HG02885 (cell line): ENCODE data around the gene IL21R.
A peak's percentile ranks its signal among the peaks of the same experiment; 100 is the strongest.

Experiments used
- ATAC-seq: cut with Tn5 transposase; IDR thresholded peaks from one replicate; pipeline ENCODE4 v1.9.1; 2021; ENCODE audit warnings: mild to moderate bottlenecking; ENCODE audit not compliant: unreplicated experiment, poor library complexity

Gene IL21R

DNA sequence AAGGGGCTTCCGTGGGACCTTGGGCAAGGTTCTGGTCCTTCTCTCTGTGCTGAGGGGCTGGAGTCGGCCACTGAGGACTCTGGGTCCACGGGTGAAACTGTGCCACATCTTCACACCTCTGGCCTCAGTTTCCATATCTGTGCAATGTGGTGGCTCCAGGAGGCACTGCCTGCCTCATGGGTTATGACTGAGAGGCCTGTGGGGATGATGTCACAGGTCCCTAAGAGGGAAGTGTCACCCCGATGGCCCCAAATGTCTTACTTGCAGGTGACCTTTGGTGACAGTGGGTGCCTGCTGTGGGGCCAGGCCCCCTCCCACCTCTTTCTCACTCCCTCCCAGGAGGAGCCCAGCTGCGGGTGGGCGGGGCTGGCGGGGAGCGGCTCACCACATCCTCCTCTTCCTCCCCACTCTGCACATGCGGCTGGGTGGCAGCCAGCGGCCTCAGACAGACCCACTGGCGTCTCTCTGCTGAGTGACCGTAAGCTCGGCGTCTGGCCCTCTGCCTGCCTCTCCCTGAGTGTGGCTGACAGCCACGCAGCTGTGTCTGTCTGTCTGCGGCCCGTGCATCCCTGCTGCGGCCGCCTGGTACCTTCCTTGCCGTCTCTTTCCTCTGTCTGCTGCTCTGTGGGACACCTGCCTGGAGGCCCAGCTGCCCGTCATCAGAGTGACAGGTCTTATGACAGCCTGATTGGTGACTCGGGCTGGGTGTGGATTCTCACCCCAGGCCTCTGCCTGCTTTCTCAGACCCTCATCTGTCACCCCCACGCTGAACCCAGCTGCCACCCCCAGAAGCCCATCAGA lies at the start of gene IL21R:
Gene IL21R, plus strand, starts transcription at position 407 of the 801 bp plus-strand sequence. CDS start 27,898 bp downstream, outside the sequence.
- ATAC-seq, result peak; percentile 66

- ATAC-seq, result no peak
Observed at GRCh38 chr16:27353853-27354252, 48.1 kb upstream of the IL21R start.

- no peak for ATAC-seq
Observed at GRCh38 chr16:27355610-27356009, 46.4 kb upstream of the IL21R start.

- ATAC-seq, result no peak
Observed at GRCh38 chr16:27356794-27357193, 45.2 kb upstream of the IL21R start.

- ATAC-seq, result no peak
Observed at GRCh38 chr16:27359051-27359450, 42.9 kb upstream of the IL21R start.

- ATAC-seq, result no peak
Observed at GRCh38 chr16:27359615-27360014, 42.4 kb upstream of the IL21R start.

DNA sequence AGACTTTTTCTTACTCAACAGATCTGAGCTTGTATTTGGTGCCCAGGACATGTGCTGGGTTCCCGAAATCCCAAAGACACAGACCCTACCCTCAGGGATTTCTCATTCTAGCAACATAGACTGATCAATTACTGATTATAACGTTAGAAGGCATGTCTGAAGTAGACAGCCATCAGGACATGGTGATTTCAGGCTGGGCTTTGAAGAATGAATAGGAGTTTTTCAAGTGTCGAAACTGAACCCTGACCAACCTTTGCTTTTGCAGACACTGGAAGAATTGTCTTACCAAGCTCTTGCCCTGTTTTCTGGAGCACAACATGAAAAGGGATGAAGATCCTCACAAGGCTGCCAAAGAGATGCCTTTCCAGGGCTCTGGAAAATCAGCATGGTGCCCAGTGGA lies 40.0 kb upstream of the IL21R start:
- ATAC-seq, result no peak

- ATAC-seq, result no peak
Observed at GRCh38 chr16:27362570-27363245, 39.3 kb upstream of the IL21R start.

DNA sequence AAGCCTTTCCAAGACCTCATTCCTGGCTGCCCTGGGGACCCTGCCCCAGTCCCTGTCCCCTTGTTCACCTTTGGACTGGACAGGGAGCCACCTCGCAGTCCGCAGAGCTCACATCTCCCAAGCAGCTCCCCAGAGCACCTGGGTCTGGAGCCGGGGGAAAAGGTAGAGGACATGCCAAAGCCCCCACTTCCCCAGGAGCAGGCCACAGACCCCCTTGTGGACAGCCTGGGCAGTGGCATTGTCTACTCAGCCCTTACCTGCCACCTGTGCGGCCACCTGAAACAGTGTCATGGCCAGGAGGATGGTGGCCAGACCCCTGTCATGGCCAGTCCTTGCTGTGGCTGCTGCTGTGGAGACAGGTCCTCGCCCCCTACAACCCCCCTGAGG lies 38.7 kb upstream of the IL21R start:
- no peak for ATAC-seq

- ATAC-seq, result no peak
Observed at GRCh38 chr16:27363797-27364196, 38.2 kb upstream of the IL21R start.

DNA sequence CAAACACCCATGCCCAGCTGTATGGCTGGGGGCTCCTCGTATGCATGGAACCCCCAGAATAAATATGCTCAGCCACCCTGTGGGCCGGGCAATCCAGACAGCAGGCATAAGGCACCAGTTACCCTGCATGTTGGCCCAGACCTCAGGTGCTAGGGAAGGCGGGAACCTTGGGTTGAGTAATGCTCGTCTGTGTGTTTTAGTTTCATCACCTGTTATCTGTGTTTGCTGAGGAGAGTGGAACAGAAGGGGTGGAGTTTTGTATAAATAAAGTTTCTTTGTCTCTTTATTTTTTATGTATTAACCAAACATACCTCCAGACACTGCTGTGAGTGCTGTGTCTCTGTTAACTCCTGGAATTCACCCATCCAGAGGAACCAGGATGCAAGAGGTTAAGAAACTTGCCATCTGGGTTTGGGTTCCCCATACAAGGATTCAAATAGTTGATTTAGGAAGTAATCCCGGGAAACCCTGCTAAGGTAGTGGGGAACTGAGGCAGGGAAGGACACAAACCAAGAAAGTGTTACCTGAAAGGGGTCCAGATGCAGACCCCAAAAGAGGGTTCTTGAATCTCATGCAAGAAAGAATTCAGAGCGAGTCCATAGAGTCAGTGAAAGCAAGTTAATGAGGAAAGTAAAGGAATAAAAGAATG lies 37.4 kb upstream of the IL21R start:
- ATAC-seq, result no peak

GRCh38 chr16:27365142-27366089 lies 36.6 kb upstream of the IL21R start:
- no peak for ATAC-seq

DNA sequence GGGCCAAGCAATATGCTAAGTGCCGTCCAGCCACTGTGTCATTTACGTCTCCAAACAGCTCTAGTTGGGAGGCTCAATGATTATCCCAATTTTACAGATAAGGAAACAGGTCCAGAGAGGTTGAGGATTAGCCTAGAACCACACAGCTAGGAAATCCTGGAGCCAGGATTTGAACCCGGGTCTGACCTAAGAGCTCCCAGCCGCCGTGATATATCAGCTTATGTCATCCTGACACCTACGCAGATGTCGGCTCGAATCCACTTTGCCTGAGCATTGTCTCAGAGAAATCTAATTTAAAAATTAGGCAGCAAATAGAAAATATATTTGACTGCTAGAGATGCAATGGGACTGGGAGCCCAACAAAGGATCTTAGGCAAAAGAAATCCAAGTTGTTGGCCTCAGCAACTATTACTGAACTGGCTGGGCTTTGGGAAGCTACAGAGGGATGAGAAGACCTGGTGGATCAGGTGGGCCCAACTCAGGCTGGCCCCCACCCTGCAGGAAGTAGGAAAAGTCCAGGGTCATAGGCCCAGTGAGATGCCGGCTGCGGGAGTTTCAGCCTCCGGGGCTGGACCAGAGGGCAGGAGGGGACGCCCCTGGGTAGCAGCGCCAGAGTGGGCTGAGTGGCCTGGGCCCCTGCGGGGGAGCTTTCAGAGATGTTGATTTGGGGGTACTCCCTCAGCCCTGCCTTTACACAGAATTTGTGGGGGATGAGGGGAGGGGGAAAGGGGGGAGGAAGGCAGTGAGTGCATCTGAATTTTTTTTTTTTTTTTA lies 35.1 kb upstream of the IL21R start:
- peak; percentile 34 for ATAC-seq

DNA sequence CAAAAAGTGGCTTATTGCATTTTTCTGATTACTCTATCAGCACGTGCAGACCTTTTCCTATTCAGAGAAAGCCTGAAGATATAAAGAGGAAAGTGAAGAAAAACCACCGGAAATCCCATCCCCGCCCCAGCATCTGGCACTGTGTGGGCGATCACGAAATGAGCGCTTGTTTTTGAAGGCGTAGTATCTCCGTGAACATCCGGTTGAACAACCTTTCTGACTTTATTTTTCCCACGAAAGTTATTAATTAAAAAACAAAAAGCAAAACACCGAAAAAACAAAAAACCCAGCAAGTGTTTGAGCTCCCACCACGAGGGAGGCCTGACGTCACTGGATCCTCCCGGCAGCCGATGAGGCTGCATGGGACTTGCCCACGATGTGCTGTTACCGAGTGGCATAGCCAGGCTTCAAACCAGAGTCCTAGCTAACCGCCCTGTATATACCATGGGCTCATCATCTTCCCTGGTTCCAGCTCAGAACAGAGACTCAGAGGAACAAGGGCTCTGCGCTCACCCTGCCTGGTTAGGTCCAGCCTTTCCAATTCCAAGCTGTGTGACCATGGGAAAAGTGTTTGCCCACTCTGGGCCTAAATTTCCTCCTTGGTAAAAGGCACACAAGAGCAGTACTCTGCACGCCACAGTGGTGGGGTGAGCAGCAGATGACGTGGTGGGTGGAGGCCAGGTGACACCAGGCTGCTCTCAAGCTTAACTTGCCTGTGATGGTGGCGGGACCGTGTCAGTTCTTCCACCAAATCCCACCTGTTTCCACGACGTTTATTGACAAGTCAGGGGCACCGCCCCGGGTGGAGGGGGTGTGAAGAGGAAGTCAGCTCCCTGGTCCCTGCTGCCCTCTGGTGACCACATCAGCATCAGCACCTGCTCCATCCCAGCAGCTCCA lies 34.3 kb upstream of the IL21R start:
- ATAC-seq, result peak; percentile 57

DNA sequence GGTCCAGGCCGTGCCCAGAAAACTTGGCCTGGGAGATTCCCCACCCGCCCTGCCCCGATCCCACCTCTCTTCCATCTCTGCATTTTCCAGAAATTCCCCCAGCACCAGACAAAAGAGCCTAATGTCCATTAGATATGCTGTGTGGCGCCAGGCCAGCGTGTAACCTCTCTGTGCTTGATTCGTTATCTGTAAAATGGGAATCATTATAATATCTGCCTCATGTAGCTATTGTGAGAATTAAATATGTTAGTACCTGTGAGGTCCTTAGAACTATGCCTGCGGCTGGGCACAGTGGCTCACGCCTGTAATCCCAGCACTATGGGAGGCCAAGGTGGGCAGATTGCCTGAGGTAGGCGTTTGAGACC lies 33.6 kb upstream of the IL21R start:
- no peak for ATAC-seq

DNA sequence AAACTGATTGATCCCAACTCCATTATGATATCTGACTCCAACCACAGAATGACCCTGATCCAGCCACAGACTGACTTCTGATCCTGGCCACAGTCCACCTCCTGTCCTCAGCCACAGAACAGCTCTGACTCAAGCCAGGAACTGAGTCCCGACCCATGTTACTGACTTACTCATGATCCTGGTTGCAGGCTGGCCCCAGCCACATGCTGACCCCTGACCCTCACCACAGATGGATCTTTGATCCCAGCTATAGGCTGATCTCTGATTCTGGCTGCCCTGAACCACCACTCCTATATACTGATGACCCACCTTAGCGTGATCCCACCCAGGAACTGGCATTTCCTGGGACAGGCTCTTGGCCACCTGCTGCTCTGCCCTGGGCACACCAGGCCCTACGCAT lies 32.2 kb upstream of the IL21R start:
- no peak for ATAC-seq

DNA sequence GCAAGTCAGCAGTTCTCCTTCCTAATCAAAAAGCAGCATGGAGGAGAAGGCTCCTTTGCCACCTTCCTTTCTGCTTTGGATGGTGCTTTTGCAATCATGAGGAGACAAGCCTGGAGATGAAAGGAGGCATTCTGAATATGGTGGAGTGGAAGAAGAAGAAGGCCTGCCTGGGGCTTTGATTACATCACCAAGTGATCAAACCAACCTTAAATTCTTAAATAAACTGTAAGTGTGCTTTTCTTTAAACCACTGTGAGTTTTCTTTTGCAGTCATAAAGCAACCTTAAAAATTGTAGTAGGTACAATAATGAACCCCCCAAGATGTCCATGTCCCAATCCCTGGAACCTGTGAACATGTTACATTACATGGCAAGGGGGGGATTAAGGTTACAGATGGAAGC lies 31.7 kb upstream of the IL21R start:
- ATAC-seq, result no peak

DNA sequence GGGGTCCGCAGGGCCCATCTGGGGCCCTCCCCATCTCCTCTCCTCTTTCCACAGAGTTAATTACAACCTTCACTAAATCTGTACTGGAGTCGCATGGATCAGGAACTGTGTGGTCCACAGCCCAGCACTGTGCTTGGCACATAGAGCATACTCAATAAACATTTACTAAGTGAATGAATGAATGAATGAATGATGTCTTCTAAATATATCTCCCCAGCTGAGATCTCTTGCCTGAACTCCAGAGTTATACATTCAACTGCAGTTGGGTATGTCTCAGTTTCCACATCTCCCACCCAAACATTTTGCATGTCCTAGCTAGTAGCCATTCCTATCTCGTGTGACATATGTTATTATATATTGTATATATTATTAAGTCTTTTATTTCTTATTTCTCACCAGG lies 28.7 kb upstream of the IL21R start:
- no peak for ATAC-seq
